Hepatocyte (in vitro differentiated cells): ENCODE results near the gene STX11. TPM values are rescaled to one million over a fixed set of nuclear protein-coding genes. Genes with fewer than 3 reads are reported as not detected.

Source experiments
- DNase-seq: peaks from one replicate; pipeline ENCODE4 v3.0.0-alpha.2; 2016; ENCODE audit warnings: low spot score
- H2AFZ ChIP-seq: fragments of 200-600 bp; sonication (generic); 2 replicates; pipeline ENCODE4 v1.6.0; 2016; ENCODE audit warnings: antibody characterized with exemption, mild to moderate bottlenecking
- H3K27ac ChIP-seq: fragments of 200-600 bp; sonication (generic); 2 replicates; pipeline ENCODE4 v1.5.1; 2016; ENCODE audit warnings: mild to moderate bottlenecking
- H3K27me3 ChIP-seq: fragments of 200-600 bp; sonication (generic); 2 replicates; pipeline ENCODE4 v1.6.1; 2016
- H3K36me3 ChIP-seq: fragments of 200-600 bp; sonication (generic); replicated peaks from 2 replicates; pipeline ENCODE4 v1.5.1; 2016; ENCODE audit warnings: low read depth; ENCODE audit not compliant: insufficient read depth
- H3K4me1 ChIP-seq: fragments of 200-600 bp; sonication (generic); 2 replicates; pipeline ENCODE4 v1.5.1; 2016; ENCODE audit warnings: mild to moderate bottlenecking, moderate library complexity; ENCODE audit not compliant: insufficient read depth
- H3K4me2 ChIP-seq: fragments of 200-600 bp; sonication (generic); 2 replicates; pipeline ENCODE4 v1.6.0; 2016
- H3K4me3 ChIP-seq: fragments of 200-600 bp; sonication (generic); 2 replicates; pipeline ENCODE4 v1.5.1; 2016; ENCODE audit warnings: mild to moderate bottlenecking
- H3K79me2 ChIP-seq: fragments of 200-600 bp; sonication (generic); 2 replicates; pipeline ENCODE4 v1.6.0; 2017; ENCODE audit warnings: mild to moderate bottlenecking
- H3K9me2 ChIP-seq: fragments of 200-600 bp; sonication (generic); replicated peaks from 2 replicates; pipeline ENCODE4 v1.6.0; 2017; ENCODE audit warnings: mild to moderate bottlenecking; ENCODE audit not compliant: insufficient read depth
- H3K9me3 ChIP-seq: fragments of 200-600 bp; sonication (generic); 2 replicates; pipeline ENCODE4 v1.5.1; 2016; ENCODE audit warnings: low read depth, mild to moderate bottlenecking
- H4K20me1 ChIP-seq: fragments of 200-600 bp; sonication (generic); 2 replicates; pipeline ENCODE4 v1.6.0; 2016; ENCODE audit warnings: mild to moderate bottlenecking; ENCODE audit not compliant: insufficient read depth, poor library complexity, severe bottlenecking
- EZH2 ChIP-seq: fragments of 200-600 bp; sonication (generic); IDR thresholded peaks from 2 replicates; pipeline ENCODE4 v1.6.1; 2016; ENCODE audit warnings: antibody characterized with exemption, mild to moderate bottlenecking, borderline replicate concordance
- EZH2phosphoT487 ChIP-seq: fragments of 200-600 bp; sonication (generic); IDR thresholded peaks from one replicate; pipeline ENCODE4 v1.6.1; 2018; ENCODE audit warnings: antibody characterized with exemption, mild to moderate bottlenecking, low read depth, moderate library complexity; ENCODE audit not compliant: unreplicated experiment, severe bottlenecking
- WGBS: methylation state at CpG from one replicate; pipeline ENCODE4 v1.1.6; 2016; ENCODE audit warnings: low lambda C conversion rate; ENCODE audit errors: missing lambda C conversion rate; 5-methylcytosine and 5-hydroxymethylcytosine counted together
- polyA plus RNA-seq: library from polyadenylated mRNA; unstranded; fragments of >200 nt; fragmentation: Nextera tagmentation; extraction: Ambion mirVana; gene quantifications from 2 replicates; pipeline ENCODE4 v1.2.1, GENCODE V29; 2016
- total RNA-seq: library from RNA; depleted of rRNA; stranded (reverse); fragments of >200 nt; gene quantifications from 2 replicates; pipeline ENCODE4 v1.2.3, GENCODE V29; 2014
- TF ChIP-seq, protein P1 (sequence below): fragments of 200-600 bp; sonication (generic); IDR thresholded peaks from 2 replicates; pipeline ENCODE4 v1.5.1; 2016; ENCODE audit warnings: antibody characterized with exemption, mild to moderate bottlenecking; ENCODE audit not compliant: poor library complexity

STX11 gene
- total and polyA plus RNA-seq, 2 experiments from 2014 or later: 0.27 to 0.48 TPM

DNA sequence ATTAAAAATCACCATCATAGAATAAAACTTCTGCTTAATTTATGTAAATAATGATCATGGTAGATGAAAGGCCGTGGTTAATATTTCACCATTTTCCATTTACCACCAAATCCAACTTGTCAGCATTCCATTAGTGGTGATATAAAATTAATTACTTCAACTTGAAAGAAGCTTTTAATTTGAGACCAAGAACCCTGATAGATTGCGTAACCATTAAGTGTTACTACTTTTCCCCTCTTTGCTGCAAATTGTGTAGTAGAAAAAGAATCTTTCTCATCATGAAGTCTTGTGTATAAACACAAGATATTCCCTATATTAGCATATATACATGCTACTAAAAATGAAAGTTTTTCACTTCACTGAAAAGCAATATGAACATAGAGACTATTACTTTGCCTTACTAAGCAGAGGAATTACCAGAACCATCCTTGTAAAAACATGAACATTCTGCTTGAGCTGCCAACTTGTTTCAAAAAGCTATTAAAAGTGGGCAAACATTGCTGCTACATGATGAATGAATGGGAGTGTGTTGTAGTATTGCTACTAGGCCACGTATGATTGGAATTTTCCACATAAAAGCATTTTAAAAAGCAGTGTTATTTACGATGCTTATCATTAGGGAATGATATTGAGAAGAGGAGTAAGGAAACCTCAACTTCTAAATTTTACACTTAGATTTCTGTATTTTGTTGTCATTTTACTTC lies 35.0 kb downstream of the STX11 start:
- H3K27ac ChIP-seq: no peak overlapping the region
- 77% methylated on average over 4 of the region's 4 CpGs for WGBS
- H3K27me3 ChIP-seq: no peaks in the 10 kb centered on the region
- no peak overlapping the region for H3K4me2 ChIP-seq
- H3K9me3 ChIP-seq: no peaks in the 10 kb centered on the region
- H3K36me3 ChIP-seq: no peaks in the 10 kb centered on the region
- TF ChIP-seq, protein P1, sequence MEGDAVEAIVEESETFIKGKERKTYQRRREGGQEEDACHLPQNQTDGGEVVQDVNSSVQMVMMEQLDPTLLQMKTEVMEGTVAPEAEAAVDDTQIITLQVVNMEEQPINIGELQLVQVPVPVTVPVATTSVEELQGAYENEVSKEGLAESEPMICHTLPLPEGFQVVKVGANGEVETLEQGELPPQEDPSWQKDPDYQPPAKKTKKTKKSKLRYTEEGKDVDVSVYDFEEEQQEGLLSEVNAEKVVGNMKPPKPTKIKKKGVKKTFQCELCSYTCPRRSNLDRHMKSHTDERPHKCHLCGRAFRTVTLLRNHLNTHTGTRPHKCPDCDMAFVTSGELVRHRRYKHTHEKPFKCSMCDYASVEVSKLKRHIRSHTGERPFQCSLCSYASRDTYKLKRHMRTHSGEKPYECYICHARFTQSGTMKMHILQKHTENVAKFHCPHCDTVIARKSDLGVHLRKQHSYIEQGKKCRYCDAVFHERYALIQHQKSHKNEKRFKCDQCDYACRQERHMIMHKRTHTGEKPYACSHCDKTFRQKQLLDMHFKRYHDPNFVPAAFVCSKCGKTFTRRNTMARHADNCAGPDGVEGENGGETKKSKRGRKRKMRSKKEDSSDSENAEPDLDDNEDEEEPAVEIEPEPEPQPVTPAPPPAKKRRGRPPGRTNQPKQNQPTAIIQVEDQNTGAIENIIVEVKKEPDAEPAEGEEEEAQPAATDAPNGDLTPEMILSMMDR: no peak
- TF ChIP-seq EZH2phosphoT487 (no peak), EZH2 (no peak)
- no peaks in the 10 kb centered on the region for H3K79me2 ChIP-seq
- DNase-seq: no peak
- H3K9me2 ChIP-seq: no peaks in the 10 kb centered on the region
- no peak overlapping the region for H3K4me3 ChIP-seq
- no peaks in the 10 kb centered on the region for H3K4me1 ChIP-seq
- no peak overlapping the region for H2AFZ ChIP-seq
- H4K20me1 ChIP-seq: no peaks in the 10 kb centered on the region

DNA sequence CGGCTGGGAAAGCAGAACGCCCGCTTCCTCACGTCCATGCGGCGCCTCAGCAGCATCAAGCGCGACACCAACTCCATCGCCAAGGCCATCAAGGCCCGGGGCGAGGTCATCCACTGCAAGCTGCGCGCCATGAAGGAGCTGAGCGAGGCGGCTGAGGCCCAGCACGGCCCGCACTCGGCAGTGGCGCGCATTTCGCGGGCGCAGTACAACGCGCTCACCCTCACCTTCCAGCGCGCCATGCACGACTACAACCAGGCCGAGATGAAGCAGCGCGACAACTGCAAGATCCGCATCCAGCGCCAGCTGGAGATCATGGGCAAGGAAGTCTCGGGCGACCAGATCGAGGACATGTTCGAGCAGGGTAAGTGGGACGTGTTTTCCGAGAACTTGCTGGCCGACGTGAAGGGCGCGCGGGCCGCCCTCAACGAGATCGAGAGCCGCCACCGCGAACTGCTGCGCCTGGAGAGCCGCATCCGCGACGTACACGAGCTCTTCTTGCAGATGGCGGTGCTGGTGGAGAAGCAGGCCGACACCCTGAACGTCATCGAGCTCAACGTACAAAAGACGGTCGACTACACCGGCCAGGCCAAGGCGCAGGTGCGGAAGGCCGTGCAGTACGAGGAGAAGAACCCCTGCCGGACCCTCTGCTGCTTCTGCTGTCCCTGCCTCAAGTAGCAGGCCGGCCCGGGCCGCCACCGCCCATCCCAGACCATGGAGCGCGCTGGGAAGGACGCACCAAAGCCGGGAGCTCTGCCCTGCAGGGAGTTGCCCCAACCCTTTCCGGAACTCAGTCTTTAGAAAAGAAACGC lies 36.7 kb downstream of the STX11 start:
- 98% methylated on average over 76 of the region's 79 CpGs for WGBS
- no peaks in the 10 kb centered on the region for H3K36me3 ChIP-seq
- no peaks in the 10 kb centered on the region for H3K9me2 ChIP-seq
- TF ChIP-seq EZH2 (no peak), EZH2phosphoT487 (no peak)
- TF ChIP-seq, protein P1: no peak
- no peak overlapping the region for H2AFZ ChIP-seq
- H3K79me2 ChIP-seq: no peaks in the 10 kb centered on the region
- H3K27me3 ChIP-seq: no peaks in the 10 kb centered on the region
- no peaks in the 10 kb centered on the region for H4K20me1 ChIP-seq
- H3K9me3 ChIP-seq: no peaks in the 10 kb centered on the region
- no peak overlapping the region for H3K27ac ChIP-seq
- no peak overlapping the region for H3K4me3 ChIP-seq
- no peak for DNase-seq
- no peaks in the 10 kb centered on the region for H3K4me1 ChIP-seq
- H3K4me2 ChIP-seq: no peak overlapping the region

DNA sequence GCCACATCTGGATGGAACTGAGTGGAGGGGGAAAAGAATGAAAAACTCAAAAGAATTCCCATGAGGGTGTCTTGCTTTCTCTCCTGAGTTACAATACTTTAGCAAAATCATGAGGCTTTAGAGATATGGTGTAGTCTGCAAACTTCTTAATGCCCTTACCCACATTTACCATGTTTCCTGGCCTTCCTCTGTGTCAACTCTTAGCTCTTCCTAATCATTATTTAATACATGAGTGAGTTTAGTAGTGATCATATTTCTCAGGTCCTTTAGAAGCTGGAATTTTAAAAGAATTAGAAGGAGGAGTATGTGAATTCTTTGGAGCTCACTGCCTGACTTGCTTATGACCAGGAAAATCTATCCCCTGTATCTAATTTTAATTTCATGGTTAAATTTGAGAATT lies 39.0 kb downstream of the STX11 start:
- no peak overlapping the region for H3K4me2 ChIP-seq
- H3K4me3 ChIP-seq: no peak overlapping the region
- DNase-seq: no peak
- H2AFZ ChIP-seq: no peak overlapping the region
- H3K27me3 ChIP-seq: no peaks in the 10 kb centered on the region
- no peaks in the 10 kb centered on the region for H3K79me2 ChIP-seq
- no peaks in the 10 kb centered on the region for H3K9me2 ChIP-seq
- no peaks in the 10 kb centered on the region for H4K20me1 ChIP-seq
- H3K9me3 ChIP-seq: no peaks in the 10 kb centered on the region
- H3K27ac ChIP-seq: no peak overlapping the region
- no peaks in the 10 kb centered on the region for H3K4me1 ChIP-seq
- no peaks in the 10 kb centered on the region for H3K36me3 ChIP-seq
- TF ChIP-seq EZH2phosphoT487 (no peak), EZH2 (no peak)
- TF ChIP-seq, protein P1: no peak
